Stimulated activated CD8-positive, alpha-beta memory T cell treated with anti-CD3 and anti-CD28 coated beads, Interleukin-15, amount 100 ng/mL, for 1 hour (primary cell): Measurements from ENCODE around the gene SPATS1.
"Not testable (repeated sequence)": the region's sequence is repeated elsewhere in the genome, so short reads cannot be mapped to it uniquely, and the experiment has no call there.

Experiments used
- DNase-seq: peaks from one replicate; pipeline ENCODE4 v3.0.0-alpha.2; 2020; ENCODE audit warnings: low read depth

Gene SPATS1

GRCh38 chr6:44311767-44312166, 30.7 kb upstream of the SPATS1 start:
- no peak for DNase-seq

GRCh38 chr6:44312901-44313788, 29.3 kb upstream of the SPATS1 start, which contains the start of gene AARS2:
Gene AARS2 (minus strand): TSS chr6:44313347. CDS start chr6:44313323, 24 bp downstream.
- peak; percentile 94 for DNase-seq

DNA sequence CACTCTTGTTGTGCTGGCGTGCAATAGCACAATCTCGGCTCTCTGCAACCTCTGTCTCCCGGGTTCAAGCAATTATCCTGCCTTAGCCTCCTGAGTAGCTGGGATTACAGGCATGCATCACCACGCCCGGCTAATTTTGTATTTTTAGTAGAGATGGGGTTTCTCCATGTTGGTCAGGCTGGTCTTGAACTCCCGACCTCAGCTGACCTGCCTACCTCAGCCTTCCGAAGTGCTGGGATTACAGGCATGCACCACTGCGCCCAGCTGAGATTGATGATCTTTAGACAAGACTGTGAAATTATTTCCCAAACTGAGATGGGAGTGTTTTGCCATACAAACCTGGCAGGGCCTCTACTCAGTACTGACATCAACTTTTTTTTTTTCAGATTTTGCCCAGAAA, 27.8 kb upstream of the SPATS1 start:
- DNase-seq: not testable (repeated sequence)

DNA sequence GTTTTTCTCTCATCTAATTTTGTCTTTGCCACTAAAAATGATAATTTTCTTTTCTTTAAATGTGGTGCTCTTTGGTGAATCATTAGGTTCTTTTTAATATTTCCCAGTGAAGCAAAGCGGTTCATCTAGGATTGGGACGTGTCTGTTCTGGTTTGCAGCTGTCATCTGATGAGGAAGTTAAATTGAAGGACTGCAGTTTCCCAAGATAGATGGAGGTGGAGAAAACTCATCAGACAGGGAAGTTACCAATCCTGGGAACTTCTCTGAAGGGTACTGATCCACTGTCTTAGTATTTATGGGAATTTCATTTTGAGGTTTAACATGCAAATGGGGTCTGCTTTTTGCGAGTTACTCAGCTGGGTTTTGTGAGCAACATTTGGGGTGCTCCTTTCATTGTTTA, 26.9 kb upstream of the SPATS1 start:
- no peak for DNase-seq

DNA sequence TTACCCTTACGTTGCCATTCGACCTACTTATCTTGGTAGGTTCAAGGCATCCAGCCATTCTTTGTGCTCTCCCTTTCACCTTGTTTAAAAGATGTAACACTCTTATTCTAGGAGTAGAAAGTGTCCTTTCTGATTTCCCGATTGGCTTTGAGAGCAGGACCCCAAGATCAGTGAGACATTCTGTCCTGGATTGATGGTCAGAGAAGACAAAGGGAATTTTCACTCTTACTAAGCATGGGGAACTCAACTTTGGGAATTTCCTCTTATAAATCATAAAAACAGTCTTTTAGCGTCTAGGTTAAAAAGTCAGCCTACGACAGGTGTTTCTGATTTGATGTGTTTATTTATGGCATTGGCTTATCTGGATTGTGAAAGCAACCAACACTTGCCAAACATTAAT, 26.5 kb upstream of the SPATS1 start:
- DNase-seq: no peak

GRCh38 chr6:44316481-44316880, 26.0 kb upstream of the SPATS1 start:
- DNase-seq: no peak

DNA sequence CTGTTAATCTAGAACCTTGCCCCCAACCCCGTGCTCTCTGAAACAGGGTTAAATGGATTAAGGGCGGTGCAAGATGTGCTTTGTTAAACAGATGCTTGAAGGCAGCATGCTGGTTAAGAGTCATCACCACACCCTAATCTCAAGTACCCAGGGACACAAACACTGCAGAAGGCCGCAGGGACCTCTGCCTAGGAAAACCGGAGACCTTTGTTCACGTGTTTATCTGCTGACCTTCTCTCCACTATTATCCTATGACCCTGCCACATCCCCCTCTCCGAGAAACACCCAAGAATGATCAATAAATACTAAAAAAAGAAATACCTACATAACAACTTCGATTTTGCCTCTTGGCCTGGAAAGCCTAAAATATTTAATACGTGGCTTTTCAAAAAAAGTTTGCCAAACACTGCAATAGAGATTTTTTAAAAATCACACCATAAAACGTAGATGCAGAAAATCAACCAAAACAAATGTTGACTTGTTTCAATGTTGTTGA, 25.3 kb upstream of the SPATS1 start:
- not testable (repeated sequence) for DNase-seq

DNA sequence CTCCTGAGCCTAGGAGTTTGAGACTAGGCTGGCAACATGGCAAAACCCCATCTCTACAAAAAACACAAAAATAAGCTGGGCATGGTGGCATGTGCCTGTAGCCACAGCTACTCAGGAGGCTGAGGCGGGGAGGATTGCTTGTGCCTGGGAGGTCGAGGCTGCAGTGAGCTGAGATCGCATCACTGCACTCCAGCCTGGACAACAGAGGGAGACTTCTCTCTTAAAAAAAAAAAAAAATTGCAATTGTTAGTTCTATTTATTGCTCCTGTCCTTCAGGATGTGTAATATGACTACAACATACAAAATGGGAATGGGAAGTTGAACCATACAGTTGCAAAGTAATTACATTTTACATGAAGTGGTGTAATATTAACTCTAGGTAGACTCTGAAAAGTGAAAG, 21.2 kb upstream of the SPATS1 start:
- no peak for DNase-seq

DNA sequence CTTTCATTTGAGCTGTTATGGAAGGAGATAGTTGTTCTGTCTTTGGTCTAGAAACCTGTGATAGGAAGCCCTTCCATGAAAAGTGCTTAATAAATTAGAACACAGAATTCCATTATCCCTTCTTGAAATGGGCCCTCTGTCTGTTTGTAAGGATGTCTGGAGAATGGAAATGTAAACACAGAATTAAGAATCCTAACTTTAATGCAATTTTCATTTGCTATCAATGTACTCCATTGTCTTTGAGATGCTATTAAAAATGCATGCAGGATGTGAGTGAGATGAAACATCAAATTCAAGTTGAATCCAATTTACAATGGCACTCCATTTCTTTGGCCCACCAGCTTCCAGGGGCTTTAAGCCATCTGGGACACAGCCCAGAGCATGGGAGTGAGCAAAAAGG, 15.4 kb upstream of the SPATS1 start:
- DNase-seq: no peak

DNA sequence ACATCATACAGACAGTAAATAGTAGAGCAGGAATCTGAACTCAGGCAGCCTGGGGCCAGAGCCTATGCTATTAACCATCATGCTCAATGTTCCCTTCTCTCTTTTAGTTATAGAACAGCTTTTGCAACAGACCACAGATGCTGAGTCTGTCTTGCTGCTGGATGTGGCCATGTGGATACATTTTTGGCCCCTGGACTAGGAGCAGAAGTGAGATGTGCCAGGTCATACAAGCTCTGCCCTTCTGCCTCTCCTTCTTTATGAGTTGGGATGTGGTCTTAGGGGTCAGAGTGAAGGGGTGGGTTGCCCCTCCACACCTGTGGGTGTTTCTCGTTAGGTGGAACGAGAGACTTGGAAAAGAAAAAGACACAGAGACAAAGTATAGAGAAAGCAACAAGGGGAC, 14.7 kb upstream of the SPATS1 start:
- DNase-seq: no peak

- DNase-seq: not testable (repeated sequence)
Measured at GRCh38 chr6:44328203-44328602, 14.2 kb upstream of the SPATS1 start.

DNA sequence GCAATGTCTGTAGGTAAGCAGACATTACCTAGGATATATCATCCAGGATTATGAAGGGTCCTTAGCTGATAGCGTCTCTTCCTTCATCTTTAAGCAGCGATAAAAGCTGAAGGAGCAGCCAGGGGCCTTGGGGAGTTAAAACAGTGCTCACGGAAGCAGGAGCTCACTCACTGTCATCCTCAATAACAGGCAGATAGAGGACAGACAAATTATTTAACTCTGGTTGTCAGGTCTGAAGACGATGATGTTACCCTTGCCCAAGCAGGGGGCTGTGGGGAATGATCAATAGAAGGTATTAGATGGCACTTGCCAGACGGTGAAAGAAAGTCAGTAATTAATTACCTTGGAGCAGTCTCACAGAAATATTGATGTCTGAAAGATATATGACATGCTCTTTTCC, 12.6 kb upstream of the SPATS1 start:
- DNase-seq: no peak

DNA sequence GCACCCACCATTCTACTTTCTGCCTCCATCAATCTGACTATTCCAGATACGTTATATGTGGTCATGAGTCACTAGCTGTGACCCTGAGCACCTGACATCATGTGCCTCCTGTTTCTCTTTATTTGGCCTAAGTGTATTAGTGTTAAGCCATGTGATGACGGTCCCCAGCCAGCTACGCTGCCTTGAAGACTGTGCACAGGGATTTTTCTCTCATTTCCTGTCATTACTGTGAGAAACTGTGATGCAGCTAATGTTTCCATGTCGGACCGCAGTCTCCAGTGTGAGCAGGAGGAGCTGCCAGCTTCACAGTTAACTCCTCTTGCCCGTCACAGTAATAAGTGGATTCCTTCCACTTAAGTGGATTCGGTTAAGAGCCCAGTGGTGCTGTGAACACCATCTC, 9.9 kb upstream of the SPATS1 start:
- DNase-seq: no peak

GRCh38 chr6:44333273-44333919, 9.1 kb upstream of the SPATS1 start:
- no peak for DNase-seq

DNA sequence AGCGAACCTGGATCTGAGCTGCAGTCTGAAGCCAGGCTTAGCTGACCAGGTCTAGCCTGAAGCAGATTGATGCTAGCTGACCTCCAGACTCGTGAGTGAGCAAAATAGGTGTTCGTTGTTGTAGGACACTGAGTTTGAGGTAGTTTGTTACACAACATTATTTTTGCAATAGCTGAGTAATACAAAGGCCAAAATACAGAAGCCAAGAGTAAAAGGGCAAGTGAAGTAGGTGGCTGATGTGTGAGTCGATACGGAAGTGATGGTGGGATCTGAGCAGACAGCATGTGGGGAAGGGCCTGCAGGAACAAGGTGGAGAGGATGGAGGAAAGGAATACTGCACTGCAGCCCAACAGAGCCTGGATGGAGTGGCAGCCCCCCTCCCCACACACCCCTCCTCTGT, 8.5 kb upstream of the SPATS1 start:
- no peak for DNase-seq

DNA sequence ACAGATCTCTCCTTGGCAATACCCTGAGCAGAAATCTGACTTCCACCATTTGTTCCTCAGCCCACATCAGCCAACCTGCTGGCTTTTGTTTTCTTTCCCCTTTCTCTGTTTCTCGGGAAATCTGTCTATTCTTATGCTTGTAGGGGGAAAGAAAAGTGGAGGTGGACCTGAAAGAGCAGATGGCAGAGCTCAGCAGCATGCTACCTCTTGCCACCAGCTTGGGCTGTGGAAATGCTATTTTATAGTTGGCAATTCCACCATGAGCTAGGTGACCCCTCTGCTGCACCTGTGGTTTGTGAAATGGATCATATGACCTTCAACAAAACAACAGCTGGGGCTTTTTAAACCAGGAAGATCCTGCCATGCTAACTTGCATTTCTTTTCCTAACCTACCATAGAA, 6.8 kb upstream of the SPATS1 start:
- no peak for DNase-seq

GRCh38 chr6:44338228-44339122, 4.0 kb upstream of the SPATS1 start:
- peak; percentile 41 for DNase-seq

GRCh38 chr6:44339301-44339700, 3.1 kb upstream of the SPATS1 start:
- no peak for DNase-seq

DNA sequence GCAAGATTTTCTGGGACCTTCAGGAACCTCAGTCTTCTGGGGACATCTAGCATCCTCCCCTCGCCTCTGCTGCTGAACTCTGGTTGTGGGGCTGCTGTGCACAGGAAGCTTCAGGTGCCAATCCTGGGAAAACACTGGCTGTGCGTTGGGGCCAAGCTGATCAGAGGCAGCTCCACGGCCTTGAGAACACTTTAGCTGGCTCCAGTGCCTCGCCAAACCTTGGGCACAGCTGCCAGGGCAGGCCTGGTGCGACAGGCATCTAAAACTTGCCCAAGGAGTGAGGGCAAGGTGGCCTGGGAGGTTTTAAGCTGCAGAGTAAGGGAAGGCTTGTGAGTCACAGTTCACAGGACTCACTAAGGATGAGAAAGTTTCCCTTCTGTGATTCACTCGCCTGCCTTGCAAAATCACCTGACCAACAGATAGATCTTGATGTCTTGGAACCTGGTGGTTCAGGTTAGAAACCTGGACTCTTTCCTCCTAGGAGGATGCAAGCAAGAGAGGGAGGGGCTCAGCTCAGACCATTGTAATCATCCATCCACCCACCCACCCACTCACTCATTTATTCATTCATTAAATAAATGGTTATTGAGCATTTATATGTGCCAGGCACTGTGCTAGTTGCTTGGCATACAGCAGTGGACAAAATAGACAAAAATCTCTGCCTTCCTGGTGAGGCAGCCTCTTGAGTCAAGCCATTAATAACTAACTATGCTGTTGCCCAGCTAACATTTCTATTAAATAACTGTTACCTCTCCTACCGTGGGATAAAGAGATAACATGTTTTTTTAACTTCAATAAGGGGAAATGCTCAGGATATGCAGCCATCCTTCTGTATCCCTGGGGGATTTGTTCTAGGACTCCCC, 2.5 kb upstream of the SPATS1 start:
- no peak for DNase-seq

DNA sequence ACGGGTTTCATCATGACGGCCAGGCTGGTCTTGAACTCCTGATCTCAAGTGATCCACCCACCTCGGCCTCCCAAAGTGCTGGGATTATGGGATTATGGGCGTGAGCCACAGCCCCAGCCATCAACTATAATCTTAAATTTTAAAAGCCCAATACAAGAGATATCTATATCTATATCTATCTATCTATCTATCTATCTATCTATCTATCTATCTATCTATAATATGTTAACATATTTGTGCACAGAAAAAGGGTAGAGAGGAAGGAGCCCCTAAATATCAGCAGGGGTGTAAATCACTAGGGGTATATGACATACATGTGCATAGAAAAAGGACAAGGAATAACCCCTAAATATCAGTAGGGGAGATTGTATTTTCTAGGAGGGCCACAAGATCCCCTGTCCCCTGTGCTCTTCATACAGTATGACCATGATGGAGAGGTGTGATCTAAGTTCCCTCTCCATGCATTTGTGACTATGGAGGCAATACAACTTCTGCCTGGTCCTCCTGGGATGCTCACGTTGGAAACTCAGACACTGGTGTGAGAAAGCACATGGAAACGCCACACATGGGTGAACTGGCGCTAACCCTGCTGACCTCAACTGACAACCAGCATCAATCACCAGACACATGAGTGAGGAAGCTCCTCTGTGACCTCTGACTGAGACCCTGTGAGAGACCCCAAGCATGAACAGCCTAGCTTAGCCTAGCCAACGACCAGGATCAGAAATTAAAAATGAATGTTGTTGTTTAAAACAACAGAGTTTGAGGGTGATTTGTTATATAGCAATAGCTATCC, 1.2 kb upstream of the SPATS1 start:
- DNase-seq: no peak
